ENCODE measurements around the gene RACGAP1.

DNA sequence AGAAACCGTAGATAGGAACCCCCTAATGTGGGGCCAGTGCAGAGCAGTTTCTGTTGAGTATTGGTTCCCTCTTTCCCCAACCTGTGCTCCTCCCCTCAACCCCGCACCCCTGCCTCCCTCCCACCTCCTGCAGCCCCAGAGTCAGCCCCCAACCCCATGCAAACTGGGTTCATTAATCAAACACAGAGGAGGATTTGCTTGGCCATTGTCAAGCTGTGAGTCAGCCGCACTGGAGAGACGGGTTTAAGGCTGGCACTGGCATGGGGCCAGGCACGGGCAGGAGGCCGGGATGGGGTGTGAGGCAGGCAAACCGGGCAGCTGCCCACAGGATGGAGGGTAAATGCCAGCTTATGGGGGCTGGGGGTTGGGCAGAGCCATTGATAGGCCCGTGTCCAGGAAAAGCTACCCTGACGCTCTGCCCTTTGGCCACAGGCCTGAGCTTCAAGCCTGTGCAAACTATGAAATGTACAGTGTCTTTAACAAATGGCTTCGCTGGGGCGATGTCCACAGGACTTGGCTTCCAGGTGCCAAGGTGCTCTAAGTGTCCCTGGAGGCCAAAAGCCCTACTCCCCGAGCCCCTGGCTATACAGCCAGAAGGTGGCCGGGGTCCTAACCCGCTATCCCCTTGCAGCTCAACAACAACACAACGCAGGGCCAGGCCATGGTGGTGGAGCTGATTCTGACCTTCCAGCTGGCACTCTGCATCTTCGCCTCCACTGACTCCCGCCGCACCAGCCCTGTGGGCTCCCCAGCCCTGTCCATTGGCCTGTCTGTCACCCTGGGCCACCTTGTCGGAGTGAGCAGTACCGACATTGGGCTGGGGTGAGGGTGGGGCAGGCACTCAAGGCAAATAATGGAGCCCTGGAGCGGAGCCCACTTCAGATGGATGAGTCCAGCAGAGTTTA, 62.2 kb downstream of the RACGAP1 start:
- TF ChIP-seq EP300 (IDR thresholded peaks at IDR 0.05), result no peak
- TF ChIP-seq, protein P1, sequence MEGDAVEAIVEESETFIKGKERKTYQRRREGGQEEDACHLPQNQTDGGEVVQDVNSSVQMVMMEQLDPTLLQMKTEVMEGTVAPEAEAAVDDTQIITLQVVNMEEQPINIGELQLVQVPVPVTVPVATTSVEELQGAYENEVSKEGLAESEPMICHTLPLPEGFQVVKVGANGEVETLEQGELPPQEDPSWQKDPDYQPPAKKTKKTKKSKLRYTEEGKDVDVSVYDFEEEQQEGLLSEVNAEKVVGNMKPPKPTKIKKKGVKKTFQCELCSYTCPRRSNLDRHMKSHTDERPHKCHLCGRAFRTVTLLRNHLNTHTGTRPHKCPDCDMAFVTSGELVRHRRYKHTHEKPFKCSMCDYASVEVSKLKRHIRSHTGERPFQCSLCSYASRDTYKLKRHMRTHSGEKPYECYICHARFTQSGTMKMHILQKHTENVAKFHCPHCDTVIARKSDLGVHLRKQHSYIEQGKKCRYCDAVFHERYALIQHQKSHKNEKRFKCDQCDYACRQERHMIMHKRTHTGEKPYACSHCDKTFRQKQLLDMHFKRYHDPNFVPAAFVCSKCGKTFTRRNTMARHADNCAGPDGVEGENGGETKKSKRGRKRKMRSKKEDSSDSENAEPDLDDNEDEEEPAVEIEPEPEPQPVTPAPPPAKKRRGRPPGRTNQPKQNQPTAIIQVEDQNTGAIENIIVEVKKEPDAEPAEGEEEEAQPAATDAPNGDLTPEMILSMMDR (IDR thresholded peaks at IDR 0.05), result no peak
- TF ChIP-seq POLR2A (IDR thresholded peaks at IDR 0.05), result no peak
- no peak for TF ChIP-seq POLR2AphosphoS5 (IDR thresholded peaks at IDR 0.05)
